HG03354 (cell line): ENCODE results near the gene KCNT1.

ENCODE experiments used
- ATAC-seq: cut with Tn5 transposase; IDR thresholded peaks from one replicate; pipeline ENCODE4 v1.9.1; 2021; ENCODE audit warnings: mild to moderate bottlenecking; ENCODE audit not compliant: unreplicated experiment, poor library complexity, severe bottlenecking

KCNT1 gene

GRCh38 chr9:135811801-135812200 lies 109.8 kb downstream of the KCNT1 start:
- no peak for ATAC-seq

- ATAC-seq, result no peak
Measured at GRCh38 chr9:135812961-135813360, 111.0 kb downstream of the KCNT1 start.

GRCh38 chr9:135813671-135814290 lies 111.8 kb downstream of the KCNT1 start:
- no peak for ATAC-seq

- ATAC-seq, result no peak
Measured at GRCh38 chr9:135814421-135815095, 112.6 kb downstream of the KCNT1 start.

- ATAC-seq, result no peak
Measured at GRCh38 chr9:135815413-135815812, 113.4 kb downstream of the KCNT1 start.

- ATAC-seq, result no peak
Measured at GRCh38 chr9:135815830-135816650, 114.1 kb downstream of the KCNT1 start.

- no peak for ATAC-seq
Measured at GRCh38 chr9:135816651-135816970, 114.6 kb downstream of the KCNT1 start.

- no peak for ATAC-seq
Measured at GRCh38 chr9:135817951-135818717, 116.1 kb downstream of the KCNT1 start.

- no peak for ATAC-seq
Measured at GRCh38 chr9:135818718-135819475, 116.9 kb downstream of the KCNT1 start.

- ATAC-seq, result no peak
Measured at GRCh38 chr9:135819905-135820304, 117.9 kb downstream of the KCNT1 start.

GRCh38 chr9:135820661-135821060 lies 118.7 kb downstream of the KCNT1 start:
- ATAC-seq, result no peak

- no peak for ATAC-seq
Measured at GRCh38 chr9:135821116-135821515, 119.1 kb downstream of the KCNT1 start.

- no peak for ATAC-seq
Measured at GRCh38 chr9:135821733-135822373, 119.9 kb downstream of the KCNT1 start.

GRCh38 chr9:135822374-135822755 lies 120.4 kb downstream of the KCNT1 start:
- ATAC-seq, result no peak

- no peak for ATAC-seq
Measured at GRCh38 chr9:135823036-135823435, 121.1 kb downstream of the KCNT1 start.

- ATAC-seq, result no peak
Measured at GRCh38 chr9:135825435-135826187, 123.6 kb downstream of the KCNT1 start.

GRCh38 chr9:135826188-135826545 lies 124.2 kb downstream of the KCNT1 start:
- no peak for ATAC-seq

GRCh38 chr9:135827301-135827700 lies 125.3 kb downstream of the KCNT1 start:
- no peak for ATAC-seq
